Mammary epithelial cell (primary cell): Measurements from ENCODE around the gene NRG2.

Source experiments
- CTCF ChIP-seq, 2 donors: IDR thresholded peaks in 1 of 2; conservative IDR thresholded peaks in 1 of 2; 2 replicates each; pipeline ENCODE4 v1.5.1; 2011 to 2012; ENCODE audit warnings: inconsistent platforms in 2 of 2, low read length in 2 of 2, mild to moderate bottlenecking in 2 of 2, control low read depth in 1 of 2, low read depth in 1 of 2; ENCODE audit not compliant: insufficient read depth in 1 of 2; ENCODE audit errors: extremely low read depth in 1 of 2
- EZH2 ChIP-seq: IDR thresholded peaks from 2 replicates; pipeline ENCODE4 v1.6.1; 2012; ENCODE audit warnings: low read length, inconsistent platforms, borderline replicate concordance

GRCh38 chr5:139903795-139904565 lies 139.1 kb downstream of the NRG2 start:
- no peak for TF ChIP-seq CTCF (conservative IDR thresholded peaks at IDR 0.05 in 1 of 2, IDR thresholded peaks at IDR 0.05 in 1 of 2; ENCODE audit: extremely low read depth in 1 of 2, insufficient read depth in 1 of 2, low read depth in 1 of 2, low read length in 2 of 2)
- no peak for TF ChIP-seq EZH2
